Measurements from ENCODE around the gene REST. TPM values are rescaled to one million over a fixed set of nuclear protein-coding genes. Genes with fewer than 3 reads are reported as not detected.
"Not testable (repeated sequence)": the region's sequence is repeated elsewhere in the genome, so short reads cannot be mapped to it uniquely, and the experiment has no call there.

Gene REST
- total RNA-seq, 1 donor from 2014 or later, result 43.9 TPM

- intact Hi-C loops (cut with micrococcal nuclease), result loop anchor here (1.0 to 10.0 kb wide), 4 partner anchors 84 to 1362 kb away; partner anchors contain the start of genes CLOCK, PPAT and SPINK2
Observed at GRCh38 chr4:56906489-56907393, 959 bp upstream of the REST start.

- intact Hi-C loops (cut with micrococcal nuclease), result loop anchor here (1.0 to 10.0 kb wide), 9 partner anchors 69 to 1364 kb away; partner anchors contain the start of genes AASDH, CEP135, CLOCK and NOA1
Observed at GRCh38 chr4:56908206-56909085, 746 bp downstream of the REST start.

GRCh38 chr4:56909086-56909894 is 1.6 kb downstream of the REST start:
- intact Hi-C loops (cut with micrococcal nuclease), result loop anchor here (1.0 to 10.0 kb wide), 7 partner anchors 68 to 1364 kb away; partner anchors contain the start of genes AASDH, CEP135, CLOCK and NOA1

GRCh38 chr4:56910172-56910967 is 2.7 kb downstream of the REST start:
- intact Hi-C loops (cut with micrococcal nuclease), result no loop called here

- intact Hi-C loops (cut with micrococcal nuclease), result no loop called here
Observed at GRCh38 chr4:56914336-56914735, 6.6 kb downstream of the REST start.

GRCh38 chr4:56914977-56915376 is 7.3 kb downstream of the REST start:
- intact Hi-C loops (cut with micrococcal nuclease), result not testable (repeated sequence)

- intact Hi-C loops (cut with micrococcal nuclease), result loop anchor here (10.0 kb wide), 1 partner anchor 62 kb away; no protein-coding TSS in a partner anchor
Observed at GRCh38 chr4:56927196-56927595, 19.5 kb downstream of the REST start.

- intact Hi-C loops (cut with micrococcal nuclease), result no loop called here
Observed at GRCh38 chr4:56930638-56931037, 22.9 kb downstream of the REST start.

GRCh38 chr4:56931924-56932323 is 24.2 kb downstream of the REST start:
- intact Hi-C loops (cut with micrococcal nuclease), result no loop called here

GRCh38 chr4:56937262-56937661 is 29.6 kb downstream of the REST start:
- intact Hi-C loops (cut with micrococcal nuclease), result no loop called here

- intact Hi-C loops (cut with micrococcal nuclease), result not testable (repeated sequence)
Observed at GRCh38 chr4:56939826-56940225, 32.1 kb downstream of the REST start.

- intact Hi-C loops (cut with micrococcal nuclease), result no loop called here
Observed at GRCh38 chr4:56940403-56940802, 32.7 kb downstream of the REST start.

- intact Hi-C loops (cut with micrococcal nuclease), result no loop called here
Observed at GRCh38 chr4:56940971-56941370, 33.3 kb downstream of the REST start.

GRCh38 chr4:56941403-56941802 is 33.7 kb downstream of the REST start:
- intact Hi-C loops (cut with micrococcal nuclease), result no loop called here

- intact Hi-C loops (cut with micrococcal nuclease), result no loop called here
Observed at GRCh38 chr4:56953680-56954520, 46.2 kb downstream of the REST start.

GRCh38 chr4:56958111-56958517 is 50.4 kb downstream of the REST start:
- intact Hi-C loops (cut with micrococcal nuclease), result no loop called here

- intact Hi-C loops (cut with micrococcal nuclease), result no loop called here
Observed at GRCh38 chr4:56959100-56959499, 51.4 kb downstream of the REST start.

- intact Hi-C loops (cut with micrococcal nuclease), result no loop called here
Observed at GRCh38 chr4:56961107-56961500, 53.4 kb downstream of the REST start.

GRCh38 chr4:56971383-56971782 is 63.7 kb downstream of the REST start:
- intact Hi-C loops (cut with micrococcal nuclease), result loop anchor here (10.0 kb wide), 1 partner anchor 427 kb away; no protein-coding TSS in a partner anchor
